Neural crest cell (in vitro differentiated cells): ENCODE results near the gene NT5C3A. TPM values are rescaled to one million over a fixed set of nuclear protein-coding genes. Genes with fewer than 3 reads are reported as not detected.

Experiments
- DNase-seq: peaks from one replicate; pipeline ENCODE4 v3.0.0; 2021; ENCODE audit warnings: low read depth, mixed read lengths, low spot score
- H3K27ac Mint-ChIP-seq: one replicate; pipeline ENCODE4 v1.8.0; 2021; ENCODE audit warnings: mild to moderate bottlenecking, mixed read lengths; ENCODE audit not compliant: unreplicated experiment
- H3K27me3 Mint-ChIP-seq: 2 replicates; pipeline ENCODE4 v1.8.0; 2021; ENCODE audit warnings: low read depth, mild to moderate bottlenecking, mixed read lengths
- H3K36me3 Mint-ChIP-seq: 2 replicates; pipeline ENCODE4 v1.8.0; 2021; ENCODE audit warnings: low read depth, mild to moderate bottlenecking, mixed read lengths
- H3K4me1 Mint-ChIP-seq: 2 replicates; pipeline ENCODE4 v1.8.0; 2021; ENCODE audit warnings: mixed read lengths
- H3K4me3 Mint-ChIP-seq: one replicate; pipeline ENCODE4 v1.8.0; 2021; ENCODE audit warnings: mild to moderate bottlenecking, mixed read lengths
- H3K9me3 Mint-ChIP-seq: 2 replicates; pipeline ENCODE4 v1.8.0; 2021; ENCODE audit warnings: mixed read lengths
- total RNA-seq: library from RNA; stranded (reverse); gene quantifications from 2 replicates; pipeline ENCODE4 v1.2.1, GENCODE V29; 2021
- TF ChIP-seq, protein P1 (sequence below): fragments of 200-600 bp; sonication (generic); conservative IDR thresholded peaks from 2 replicates; pipeline ENCODE4 v1.5.0; 2021; ENCODE audit warnings: antibody characterized with exemption, mild to moderate bottlenecking

Gene NT5C3A
- total RNA-seq, 1 donor from 2014 or later = 35.5 TPM

DNA sequence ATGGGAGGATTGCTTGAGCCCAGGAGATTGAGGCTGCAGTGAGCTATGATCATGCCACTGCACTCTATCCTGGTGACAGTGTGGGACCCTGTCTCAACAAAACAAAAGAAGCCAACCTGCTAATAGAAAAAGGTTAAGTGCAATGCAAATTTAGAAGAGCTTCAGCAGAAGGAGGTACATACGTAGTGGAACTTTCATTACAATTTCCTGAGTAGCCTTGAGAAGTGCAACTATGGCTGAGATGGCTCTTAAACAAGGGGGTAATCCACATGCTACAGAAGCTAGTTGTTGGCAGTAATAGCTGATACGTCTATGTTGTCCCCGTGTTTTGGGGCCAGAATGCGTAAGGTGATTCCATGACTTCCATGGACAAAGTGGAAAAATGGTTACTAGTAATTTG is 10.7 kb upstream of the NT5C3A start:
- no peak for DNase-seq
- no peak overlapping the region for H3K4me3 Mint-ChIP-seq
- H3K27me3 Mint-ChIP-seq = peaks cover 28% of the 10 kb centered on the region
- peaks cover 10% of the 10 kb centered on the region for H3K9me3 Mint-ChIP-seq
- H3K4me1 Mint-ChIP-seq = no peaks in the 10 kb centered on the region
- TF ChIP-seq, protein P1, sequence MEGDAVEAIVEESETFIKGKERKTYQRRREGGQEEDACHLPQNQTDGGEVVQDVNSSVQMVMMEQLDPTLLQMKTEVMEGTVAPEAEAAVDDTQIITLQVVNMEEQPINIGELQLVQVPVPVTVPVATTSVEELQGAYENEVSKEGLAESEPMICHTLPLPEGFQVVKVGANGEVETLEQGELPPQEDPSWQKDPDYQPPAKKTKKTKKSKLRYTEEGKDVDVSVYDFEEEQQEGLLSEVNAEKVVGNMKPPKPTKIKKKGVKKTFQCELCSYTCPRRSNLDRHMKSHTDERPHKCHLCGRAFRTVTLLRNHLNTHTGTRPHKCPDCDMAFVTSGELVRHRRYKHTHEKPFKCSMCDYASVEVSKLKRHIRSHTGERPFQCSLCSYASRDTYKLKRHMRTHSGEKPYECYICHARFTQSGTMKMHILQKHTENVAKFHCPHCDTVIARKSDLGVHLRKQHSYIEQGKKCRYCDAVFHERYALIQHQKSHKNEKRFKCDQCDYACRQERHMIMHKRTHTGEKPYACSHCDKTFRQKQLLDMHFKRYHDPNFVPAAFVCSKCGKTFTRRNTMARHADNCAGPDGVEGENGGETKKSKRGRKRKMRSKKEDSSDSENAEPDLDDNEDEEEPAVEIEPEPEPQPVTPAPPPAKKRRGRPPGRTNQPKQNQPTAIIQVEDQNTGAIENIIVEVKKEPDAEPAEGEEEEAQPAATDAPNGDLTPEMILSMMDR = no peak
- no peak overlapping the region for H3K27ac Mint-ChIP-seq
- H3K36me3 Mint-ChIP-seq = peaks cover 3% of the 10 kb centered on the region

DNA sequence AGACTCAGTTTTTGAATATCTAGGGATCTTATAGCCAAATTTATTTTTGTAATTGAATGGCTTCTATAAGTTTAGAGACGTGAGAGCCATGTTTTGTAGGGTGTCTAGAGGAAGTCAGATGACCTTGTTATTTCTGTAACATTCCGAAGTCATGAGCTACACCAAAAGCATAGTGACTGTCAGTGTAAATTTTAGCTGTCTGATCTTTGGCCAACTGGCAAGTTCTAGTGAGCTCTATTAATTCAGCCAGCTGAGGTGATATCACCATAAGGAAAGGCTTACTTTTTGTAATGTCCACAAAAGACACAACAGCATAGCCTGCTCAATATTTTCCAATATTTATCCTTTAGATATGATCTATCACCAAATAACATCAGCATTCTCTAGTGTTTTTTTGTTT is 9.9 kb upstream of the NT5C3A start:
- H3K9me3 Mint-ChIP-seq = peaks cover 10% of the 10 kb centered on the region
- no peak for DNase-seq
- no peaks in the 10 kb centered on the region for H3K4me1 Mint-ChIP-seq
- TF ChIP-seq, protein P1 = no peak
- peaks cover 3% of the 10 kb centered on the region for H3K36me3 Mint-ChIP-seq
- H3K4me3 Mint-ChIP-seq = no peak overlapping the region
- no peak overlapping the region for H3K27ac Mint-ChIP-seq
- peaks cover 22% of the 10 kb centered on the region for H3K27me3 Mint-ChIP-seq

DNA sequence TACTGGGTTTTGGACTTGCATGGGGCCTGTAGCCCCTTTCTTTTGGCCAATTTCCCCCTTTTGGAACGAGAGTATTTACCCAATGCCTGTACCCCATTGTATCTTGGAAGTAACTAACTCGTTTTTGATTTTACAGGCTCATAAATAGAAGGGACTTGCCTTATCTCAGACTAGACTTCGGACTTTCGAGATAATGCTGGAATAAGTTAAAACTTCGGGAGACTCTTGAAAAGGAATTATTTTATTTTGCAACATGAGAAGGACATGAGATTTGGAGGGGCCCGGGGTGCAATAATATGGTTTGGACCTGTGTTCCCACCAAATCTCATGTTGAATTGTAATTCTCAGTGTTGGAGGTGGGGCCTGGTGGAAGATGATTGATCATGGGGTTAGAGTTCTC is 8.3 kb upstream of the NT5C3A start:
- peaks cover 10% of the 10 kb centered on the region for H3K36me3 Mint-ChIP-seq
- peaks cover 11% of the 10 kb centered on the region for H3K27me3 Mint-ChIP-seq
- no peak overlapping the region for H3K27ac Mint-ChIP-seq
- TF ChIP-seq, protein P1 = no peak
- DNase-seq = no peak
- no peak overlapping the region for H3K4me3 Mint-ChIP-seq
- H3K4me1 Mint-ChIP-seq = no peaks in the 10 kb centered on the region
- peaks cover 20% of the 10 kb centered on the region for H3K9me3 Mint-ChIP-seq

DNA sequence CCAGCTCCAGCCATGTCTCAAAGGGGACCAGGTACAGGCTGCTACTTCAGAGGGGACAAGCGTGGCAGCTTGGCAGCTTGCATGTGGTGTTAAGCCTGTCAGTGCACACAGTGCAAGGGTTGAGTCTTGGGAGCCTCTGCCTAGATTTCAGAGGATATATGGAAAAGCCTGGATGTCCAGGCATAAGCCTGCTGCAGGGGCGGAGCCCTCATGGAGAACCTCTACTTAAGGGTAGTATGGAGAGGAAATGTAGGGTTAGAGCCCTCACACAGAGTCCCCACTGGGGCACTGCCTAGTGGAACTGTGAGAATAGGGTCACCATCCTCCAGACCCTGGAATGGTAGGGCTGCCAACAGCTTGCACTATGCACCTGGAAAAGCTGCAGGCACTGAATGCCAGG is 7.7 kb upstream of the NT5C3A start:
- Mint-ChIP-seq H3K36me3 (peaks cover 12% of the 10 kb centered on the region), H3K27me3 (peaks cover 6% of the 10 kb centered on the region), H3K4me3 (no peak overlapping the region), H3K4me1 (no peaks in the 10 kb centered on the region), H3K9me3 (peaks cover 22% of the 10 kb centered on the region), H3K27ac (no peak overlapping the region)
- no peak for DNase-seq
- TF ChIP-seq, protein P1 = no peak

DNA sequence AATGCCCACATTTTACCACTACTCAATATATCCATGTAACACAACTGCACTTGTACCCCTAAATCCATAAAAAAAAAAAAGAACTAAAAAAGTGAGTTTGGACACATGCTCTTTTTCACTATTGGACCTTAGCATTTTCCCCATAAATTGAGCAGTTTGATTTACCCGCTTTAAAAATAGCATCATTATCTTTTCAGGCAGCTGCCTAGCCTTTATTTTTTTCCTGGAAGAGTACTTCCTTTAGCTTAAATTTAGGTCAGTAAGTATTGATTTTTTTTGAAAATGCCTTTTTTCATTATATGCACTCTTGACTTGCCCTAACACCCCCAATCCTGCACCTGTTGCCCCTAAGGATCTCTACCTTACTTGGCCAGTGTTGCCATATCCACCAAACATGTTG is 5.3 kb upstream of the NT5C3A start:
- H3K27me3 Mint-ChIP-seq = no peaks in the 10 kb centered on the region
- DNase-seq = no peak
- TF ChIP-seq, protein P1 = no peak
- H3K4me3 Mint-ChIP-seq = no peak overlapping the region
- no peak overlapping the region for H3K27ac Mint-ChIP-seq
- H3K4me1 Mint-ChIP-seq = peaks cover 12% of the 10 kb centered on the region
- H3K36me3 Mint-ChIP-seq = peaks cover 20% of the 10 kb centered on the region
- H3K9me3 Mint-ChIP-seq = peaks cover 22% of the 10 kb centered on the region

DNA sequence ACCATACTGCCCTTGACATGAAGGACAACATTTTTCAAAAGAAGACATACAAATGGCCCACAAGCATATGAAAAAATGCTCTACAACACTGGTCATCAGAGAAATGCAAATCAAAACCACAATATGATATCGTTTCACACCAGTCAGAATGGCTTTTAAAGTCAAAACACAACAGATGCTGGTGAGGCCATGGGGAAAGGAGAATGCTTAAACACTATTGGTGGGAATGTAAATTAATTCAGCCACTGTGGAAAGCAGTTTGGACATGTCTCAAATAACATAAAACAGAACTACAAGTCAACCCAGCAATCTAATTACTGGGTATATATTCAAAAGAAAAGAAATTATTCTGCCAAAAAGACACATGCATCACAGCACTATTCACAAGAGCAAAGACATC is 4.2 kb upstream of the NT5C3A start:
- Mint-ChIP-seq H3K27me3 (no peaks in the 10 kb centered on the region), H3K27ac (no peak overlapping the region), H3K4me3 (no peak overlapping the region), H3K36me3 (peaks cover 20% of the 10 kb centered on the region), H3K4me1 (peaks cover 14% of the 10 kb centered on the region), H3K9me3 (peaks cover 20% of the 10 kb centered on the region)
- TF ChIP-seq, protein P1 = no peak
- no peak for DNase-seq
